ENCODE data around the gene MAGEA9.
A peak's percentile ranks its signal among the peaks of the same experiment; 100 is the strongest.
"Not testable (repeated sequence)": the region's sequence is repeated elsewhere in the genome, so short reads cannot be mapped to it uniquely, and the experiment has no call there.

MAGEA9 gene, protein sequence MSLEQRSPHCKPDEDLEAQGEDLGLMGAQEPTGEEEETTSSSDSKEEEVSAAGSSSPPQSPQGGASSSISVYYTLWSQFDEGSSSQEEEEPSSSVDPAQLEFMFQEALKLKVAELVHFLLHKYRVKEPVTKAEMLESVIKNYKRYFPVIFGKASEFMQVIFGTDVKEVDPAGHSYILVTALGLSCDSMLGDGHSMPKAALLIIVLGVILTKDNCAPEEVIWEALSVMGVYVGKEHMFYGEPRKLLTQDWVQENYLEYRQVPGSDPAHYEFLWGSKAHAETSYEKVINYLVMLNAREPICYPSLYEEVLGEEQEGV

GRCh38 chrX:149781727-149782126 lies at the start of gene MAGEA9:
Gene MAGEA9 (plus strand): TSS chrX:149781930. CDS start chrX:149786211, 4,281 bp downstream.
- not testable (repeated sequence) for FAIRE-seq

GRCh38 chrX:149742269-149742668 lies 39.5 kb upstream of the MAGEA9 start:
- FAIRE-seq, result not testable (repeated sequence)

DNA sequence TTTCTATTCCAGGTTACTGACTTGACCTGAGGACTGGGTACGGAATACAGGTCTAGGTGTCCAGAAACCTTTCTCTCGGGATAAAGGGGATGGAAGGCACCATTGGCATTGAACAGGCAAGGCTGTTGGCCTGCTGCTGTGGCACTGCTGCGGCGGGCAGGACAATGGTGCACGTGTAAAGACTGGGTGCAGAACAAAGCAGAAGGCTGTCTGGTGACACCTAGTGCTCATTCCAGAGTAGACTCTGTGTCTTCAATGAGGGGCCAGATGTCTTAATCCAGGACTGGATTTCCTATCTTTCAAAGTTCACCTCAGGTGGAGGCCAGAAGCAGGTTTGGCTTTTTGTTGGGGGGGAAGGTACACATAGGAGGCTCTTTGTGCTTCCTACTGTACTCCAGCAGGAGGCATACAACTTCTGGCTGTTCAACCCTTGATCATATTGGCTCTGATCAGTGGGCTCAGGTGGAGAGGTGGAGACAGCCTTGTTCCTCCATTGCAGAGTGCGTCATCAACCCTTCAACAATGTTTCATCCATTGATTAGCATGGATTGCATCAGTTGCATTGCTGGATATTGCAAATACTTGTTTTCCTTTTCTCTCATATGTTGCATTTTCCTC lies 35.2 kb upstream of the MAGEA9 start:
- peak; percentile 85 for FAIRE-seq

DNA sequence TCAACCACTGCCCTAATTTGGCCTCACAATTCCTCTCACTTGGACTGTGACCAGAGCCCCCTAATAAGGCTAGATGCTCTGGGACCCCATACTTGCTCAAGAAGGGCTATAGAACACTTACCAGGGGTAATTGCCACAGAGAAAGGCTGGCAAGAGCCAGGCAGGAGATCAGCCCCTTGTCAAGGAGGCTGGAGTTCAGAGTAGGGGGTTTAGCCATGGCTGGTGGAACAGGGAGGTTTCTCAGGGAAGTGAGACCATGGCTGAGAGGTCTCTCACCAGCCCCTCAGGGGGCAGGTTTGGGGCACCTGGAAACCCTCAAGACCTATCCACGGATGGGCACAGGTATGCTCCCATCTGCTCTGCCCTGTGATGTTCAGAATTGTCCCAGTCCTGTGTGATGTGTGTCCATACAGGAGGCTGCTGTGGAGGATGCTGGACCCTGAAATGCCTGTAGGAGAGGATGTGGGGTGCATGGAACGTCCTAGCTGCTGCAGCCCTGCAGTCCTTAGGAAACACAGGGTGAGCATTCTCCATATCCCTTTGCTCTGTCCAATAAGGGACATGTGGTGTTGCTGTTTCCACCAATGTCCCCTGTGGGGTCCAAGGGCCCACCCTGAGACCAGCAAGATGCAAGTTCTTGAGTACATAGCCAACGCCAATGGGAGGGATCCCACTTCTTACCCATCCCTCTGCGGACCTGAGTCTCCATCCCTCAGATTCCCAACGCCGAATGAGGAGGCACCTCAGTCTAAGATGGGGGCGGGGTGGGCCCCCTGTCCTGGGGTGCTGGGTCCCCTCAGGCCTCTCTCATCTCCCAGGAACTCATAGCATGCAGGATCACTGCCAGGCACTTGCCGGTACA lies 24.3 kb upstream of the MAGEA9 start:
- no peak for FAIRE-seq

GRCh38 chrX:149758068-149758714 lies 23.5 kb upstream of the MAGEA9 start:
- FAIRE-seq, result no peak

- not testable (repeated sequence) for FAIRE-seq
Measured at GRCh38 chrX:149758715-149759078, 23.0 kb upstream of the MAGEA9 start.

DNA sequence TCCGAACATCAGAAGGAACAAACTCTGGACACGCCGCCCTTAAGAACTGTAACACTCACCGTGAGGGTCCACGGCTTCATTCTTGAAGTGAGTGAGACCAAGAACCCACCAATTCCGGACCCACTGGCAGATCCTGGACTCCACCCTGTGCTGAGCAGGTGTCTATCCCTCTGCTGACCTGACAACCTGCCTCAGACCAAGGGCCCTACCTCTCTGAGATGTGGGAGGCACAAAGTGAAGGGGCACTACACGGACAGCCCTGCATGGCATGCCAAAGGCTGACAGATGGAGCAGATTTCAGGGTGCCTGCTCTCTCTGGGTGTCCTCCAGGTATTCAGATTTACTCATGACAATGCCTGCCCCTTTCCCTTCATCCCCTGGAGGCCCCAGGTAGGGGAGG lies 21.9 kb upstream of the MAGEA9 start:
- no peak for FAIRE-seq

DNA sequence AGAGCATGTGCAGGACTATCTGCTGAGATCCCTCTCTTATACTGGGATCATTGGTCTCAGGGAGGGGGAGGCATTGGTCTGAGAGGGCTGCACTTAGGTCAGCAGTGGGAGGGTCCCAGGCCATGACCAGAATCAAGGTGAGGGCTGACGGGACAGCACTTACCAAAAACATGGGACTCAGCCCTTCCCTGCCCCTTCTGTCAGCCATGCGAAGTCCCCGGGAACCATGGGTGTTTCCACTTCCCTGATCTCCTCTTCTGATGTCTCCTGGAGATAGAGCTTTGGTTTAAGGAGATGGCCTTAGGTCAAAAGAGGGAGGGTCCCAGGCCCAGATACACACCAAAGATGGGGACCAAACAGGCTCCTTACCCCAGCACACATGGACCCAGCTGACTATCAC lies 20.8 kb upstream of the MAGEA9 start:
- no peak for FAIRE-seq

- not testable (repeated sequence) for FAIRE-seq
Measured at GRCh38 chrX:149761858-149762674, 19.7 kb upstream of the MAGEA9 start.

DNA sequence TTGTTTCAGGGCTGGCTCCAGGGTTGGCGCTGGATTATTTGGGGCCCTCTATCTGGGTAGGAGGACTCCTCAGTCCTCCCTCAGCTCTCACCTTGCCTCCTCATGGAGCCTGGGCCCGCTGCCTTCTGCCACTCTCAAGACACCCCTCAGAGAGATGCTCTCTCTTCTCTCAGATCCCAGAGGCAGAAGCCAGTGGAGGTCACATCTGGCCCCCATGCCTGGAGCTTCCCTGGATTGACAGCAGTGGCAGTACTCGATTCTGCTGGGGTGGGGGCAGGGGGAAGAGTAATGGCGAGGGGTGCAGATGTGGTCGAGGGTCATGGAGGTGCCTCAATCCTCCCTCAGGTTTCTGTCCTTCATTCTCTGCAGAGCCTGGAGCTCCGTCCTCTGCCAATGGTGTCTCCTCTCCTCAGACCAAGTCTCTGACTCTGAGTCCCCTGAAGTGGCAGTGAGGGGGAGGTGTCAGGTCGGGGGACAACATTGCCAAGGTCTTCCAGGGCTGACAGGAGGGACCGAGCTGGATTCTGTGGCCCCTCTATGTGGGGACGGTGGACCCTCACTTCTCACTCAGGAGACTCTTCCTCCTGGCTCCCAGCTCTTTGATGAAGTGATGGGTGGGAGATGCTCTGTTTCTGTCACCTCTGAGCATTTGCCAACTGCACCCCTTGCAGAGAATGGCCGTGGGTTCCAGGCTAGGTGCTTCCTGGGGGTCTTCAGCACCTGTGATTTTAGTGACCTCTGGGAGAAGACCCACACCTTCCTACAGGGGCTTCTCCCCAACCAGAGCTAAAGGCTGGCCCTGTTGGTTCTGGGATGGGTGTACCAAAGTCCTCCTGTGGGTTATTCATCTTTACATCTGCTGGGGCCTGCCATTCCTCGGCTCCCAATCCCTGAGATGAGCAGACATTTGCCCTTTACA lies 18.8 kb upstream of the MAGEA9 start:
- no peak for FAIRE-seq

GRCh38 chrX:149770344-149770743 lies 11.4 kb upstream of the MAGEA9 start:
- FAIRE-seq, result not testable (repeated sequence)

GRCh38 chrX:149773026-149773425 lies 8.7 kb upstream of the MAGEA9 start:
- not testable (repeated sequence) for FAIRE-seq

DNA sequence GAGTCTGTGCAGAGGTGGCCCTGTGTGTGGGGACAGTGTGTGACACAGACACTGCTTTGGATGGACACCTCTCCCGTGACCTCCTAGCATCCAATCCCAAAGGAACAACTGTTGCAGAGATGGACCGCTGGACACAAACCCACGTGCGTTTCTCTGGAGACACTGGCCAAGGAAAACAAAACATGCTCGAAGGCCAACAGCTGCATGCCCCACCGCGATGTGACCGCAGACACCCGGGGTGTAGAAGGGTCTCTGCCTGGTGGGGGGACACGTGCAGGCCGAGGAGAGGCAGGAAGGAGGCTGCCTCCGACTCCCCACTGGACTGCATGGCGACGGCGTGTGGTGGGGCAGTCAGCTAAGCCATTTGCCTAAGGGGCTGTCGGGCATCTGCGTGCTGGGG lies 8.0 kb upstream of the MAGEA9 start, which contains the start of gene HSFX1:
Gene HSFX1 (plus strand): TSS at position 301 of the 400 bp plus-strand sequence. CDS start 614 bp downstream, outside the sequence.
- not testable (repeated sequence) for FAIRE-seq

DNA sequence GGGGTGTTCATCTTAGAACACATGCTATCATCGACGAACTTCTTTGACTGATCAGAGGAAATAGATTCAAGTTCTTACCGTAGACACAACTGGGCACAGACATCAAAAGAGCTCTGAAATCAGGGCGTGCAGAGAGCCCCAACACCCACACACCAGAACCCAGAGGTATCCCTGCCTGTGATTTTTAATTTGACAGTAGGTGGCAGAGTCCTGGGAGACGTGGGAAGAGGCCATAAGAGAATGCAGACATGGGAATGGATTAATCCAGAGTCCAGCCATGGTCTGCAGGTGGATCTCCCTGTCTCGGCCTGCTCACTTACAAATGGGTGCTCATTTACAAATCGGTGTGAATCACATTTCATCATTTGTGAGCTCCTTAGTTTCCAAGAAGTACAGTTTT lies 3.7 kb upstream of the MAGEA9 start:
- FAIRE-seq, result peak; percentile 65

DNA sequence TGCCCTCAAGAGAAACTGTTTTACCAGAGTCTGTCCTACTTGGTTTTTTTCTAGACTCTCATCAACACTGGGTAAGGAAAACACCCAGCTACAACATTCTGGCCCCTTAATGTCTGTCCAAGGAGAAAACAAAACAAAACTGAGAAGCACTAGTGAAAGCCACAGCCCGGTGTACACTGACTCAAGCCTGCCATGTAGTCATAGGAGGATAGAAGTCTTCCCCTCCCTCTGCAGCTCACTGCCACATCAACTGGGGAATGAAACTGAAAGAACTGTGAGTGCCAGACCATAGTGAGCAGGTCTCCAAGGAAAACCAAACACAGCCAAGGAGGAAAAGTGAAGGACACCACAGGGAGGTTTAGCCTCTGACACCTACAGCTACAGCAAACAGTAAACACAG lies 13.8 kb downstream of the MAGEA9 start:
- FAIRE-seq, result peak; percentile 5

DNA sequence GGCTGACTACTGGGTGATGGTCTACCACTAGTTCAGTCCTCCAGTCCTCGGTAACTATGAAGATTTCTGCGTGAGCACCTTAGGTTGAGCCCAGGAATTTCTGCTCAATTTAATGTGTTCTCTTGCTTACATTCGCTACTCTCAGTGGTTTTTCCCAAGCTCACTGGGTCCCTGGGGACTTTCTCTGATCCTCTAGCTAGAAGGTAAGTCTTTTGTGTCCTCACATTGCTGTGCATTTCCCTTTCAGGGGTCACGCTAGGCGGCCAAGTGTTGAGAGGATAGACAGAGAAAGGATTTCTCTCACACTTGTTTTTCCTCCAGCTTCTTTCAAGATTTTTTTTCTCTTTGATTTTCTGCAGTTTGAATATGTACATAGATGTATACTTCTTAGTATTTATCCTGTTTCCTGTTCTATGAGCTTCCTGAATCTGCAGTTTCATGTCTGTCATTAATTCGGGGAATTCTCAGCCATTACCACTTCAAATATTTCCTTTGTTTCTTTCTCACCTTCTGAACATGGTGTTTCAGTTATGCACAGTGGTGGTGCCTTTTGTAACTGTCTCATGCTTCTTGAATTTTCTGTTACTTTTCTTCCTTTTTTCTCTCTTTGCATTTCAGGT lies 17.5 kb downstream of the MAGEA9 start:
- FAIRE-seq, result no peak

DNA sequence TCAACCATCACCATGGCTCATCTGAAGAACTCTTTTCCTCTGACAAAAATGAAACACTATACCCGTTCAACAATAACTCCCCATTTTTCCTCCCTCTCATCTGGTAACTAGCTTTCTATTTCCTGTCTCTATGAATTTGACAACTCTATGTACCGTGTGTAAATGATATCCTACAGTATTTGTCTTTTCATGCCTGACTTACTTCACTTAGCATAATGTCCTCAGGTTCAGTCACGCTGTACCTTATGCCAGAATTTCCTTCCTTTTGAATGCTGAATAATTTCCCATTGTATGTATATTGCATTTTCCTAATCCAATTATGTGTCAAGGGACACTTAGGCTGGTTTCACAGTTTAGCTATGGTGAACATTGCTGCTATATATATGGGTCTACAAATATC lies 18.2 kb downstream of the MAGEA9 start:
- FAIRE-seq, result no peak

- no peak for FAIRE-seq
Measured at GRCh38 chrX:149803458-149804062, 21.8 kb downstream of the MAGEA9 start.

- no peak for FAIRE-seq
Measured at GRCh38 chrX:149804102-149804501, 22.4 kb downstream of the MAGEA9 start.
